ES-I3 (cell line): ENCODE measurements around the gene PA2G4.
"Not testable (repeated sequence)": the region's sequence is repeated elsewhere in the genome, so short reads cannot be mapped to it uniquely, and the experiment has no call there.

Source experiments
- H3K36me3 ChIP-seq: 2 replicates; pipeline ENCODE4 v1.6.1; 2013; ENCODE audit warnings: mild to moderate bottlenecking, low read length, control low read depth, moderate library complexity; ENCODE audit not compliant: insufficient read depth
- H3K4me1 ChIP-seq: 2 replicates; pipeline ENCODE4 v1.6.1; 2013; ENCODE audit warnings: mild to moderate bottlenecking, control low read depth, low read length; ENCODE audit not compliant: insufficient read depth
- H3K9ac ChIP-seq: 2 replicates; pipeline ENCODE4 v1.6.1; 2013; ENCODE audit warnings: low read depth, mild to moderate bottlenecking, low read length, moderate library complexity
- H3K9me3 ChIP-seq: 2 replicates; pipeline ENCODE4 v1.6.1; 2013; ENCODE audit warnings: mild to moderate bottlenecking, low read length, moderate library complexity; ENCODE audit not compliant: control insufficient read depth, insufficient read depth

PA2G4 gene

DNA sequence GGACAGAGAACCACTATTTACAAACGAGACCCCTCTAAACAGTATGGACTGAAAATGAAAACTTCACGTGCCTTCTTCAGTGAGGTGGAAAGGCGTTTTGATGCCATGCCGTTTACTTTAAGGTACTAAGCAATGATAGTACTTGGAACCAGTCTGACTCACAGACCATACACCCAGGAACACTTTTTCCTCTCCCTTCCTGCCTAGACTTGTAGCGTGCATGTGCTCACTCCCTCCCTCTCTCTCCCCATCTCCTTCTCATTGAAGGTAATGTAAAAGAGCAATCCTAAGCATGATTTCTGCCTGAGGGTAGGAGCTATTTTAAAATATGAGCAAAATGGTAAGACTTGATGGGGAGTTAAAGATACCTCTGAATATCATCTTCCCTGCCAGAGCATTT is 6.2 kb downstream of the PA2G4 start:
- Histone ChIP-seq H3K4me1 (peaks cover 8% of the 10 kb centered on the region), H3K9ac (no peak overlapping the region), H3K9me3 (no peaks in the 10 kb centered on the region), H3K36me3 (peaks cover 41% of the 10 kb centered on the region)

- H3K36me3 ChIP-seq, result peaks cover 24% of the 10 kb centered on the region; the same call in 1 of the 2 replicates
- no peak overlapping the region for H3K9ac ChIP-seq
- H3K4me1 ChIP-seq, result no peaks in the 10 kb centered on the region
- H3K9me3 ChIP-seq, result no peaks in the 10 kb centered on the region
Observed at GRCh38 chr12:56114084-56114483, 9.7 kb downstream of the PA2G4 start.

DNA sequence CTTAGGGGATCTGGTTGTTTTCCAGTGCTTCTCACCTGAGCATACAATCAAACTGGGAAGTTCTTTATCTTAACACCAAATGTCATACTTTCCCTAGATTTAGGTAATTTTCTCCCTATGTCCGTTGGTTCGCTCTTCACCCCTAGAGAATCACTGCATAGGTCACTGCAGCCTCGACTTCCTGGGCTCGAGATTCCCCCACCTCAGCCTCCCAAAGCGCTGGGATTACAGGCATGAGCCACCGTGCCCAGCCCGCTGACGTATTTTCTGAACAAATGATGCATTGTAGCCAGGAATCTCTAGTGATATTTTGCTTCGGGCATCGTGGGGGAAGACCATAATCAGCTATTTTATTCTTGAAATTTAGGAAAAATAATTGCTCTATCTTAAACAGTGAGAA is 11.0 kb downstream of the PA2G4 start:
- H3K36me3 ChIP-seq, result peaks cover 15% of the 10 kb centered on the region; the same call in 1 of the 2 replicates
- H3K9ac ChIP-seq, result peak overlapping the region; percentile 92
- H3K4me1 ChIP-seq, result peaks cover 7% of the 10 kb centered on the region; the same call in 1 of the 2 replicates
- no peaks in the 10 kb centered on the region for H3K9me3 ChIP-seq

DNA sequence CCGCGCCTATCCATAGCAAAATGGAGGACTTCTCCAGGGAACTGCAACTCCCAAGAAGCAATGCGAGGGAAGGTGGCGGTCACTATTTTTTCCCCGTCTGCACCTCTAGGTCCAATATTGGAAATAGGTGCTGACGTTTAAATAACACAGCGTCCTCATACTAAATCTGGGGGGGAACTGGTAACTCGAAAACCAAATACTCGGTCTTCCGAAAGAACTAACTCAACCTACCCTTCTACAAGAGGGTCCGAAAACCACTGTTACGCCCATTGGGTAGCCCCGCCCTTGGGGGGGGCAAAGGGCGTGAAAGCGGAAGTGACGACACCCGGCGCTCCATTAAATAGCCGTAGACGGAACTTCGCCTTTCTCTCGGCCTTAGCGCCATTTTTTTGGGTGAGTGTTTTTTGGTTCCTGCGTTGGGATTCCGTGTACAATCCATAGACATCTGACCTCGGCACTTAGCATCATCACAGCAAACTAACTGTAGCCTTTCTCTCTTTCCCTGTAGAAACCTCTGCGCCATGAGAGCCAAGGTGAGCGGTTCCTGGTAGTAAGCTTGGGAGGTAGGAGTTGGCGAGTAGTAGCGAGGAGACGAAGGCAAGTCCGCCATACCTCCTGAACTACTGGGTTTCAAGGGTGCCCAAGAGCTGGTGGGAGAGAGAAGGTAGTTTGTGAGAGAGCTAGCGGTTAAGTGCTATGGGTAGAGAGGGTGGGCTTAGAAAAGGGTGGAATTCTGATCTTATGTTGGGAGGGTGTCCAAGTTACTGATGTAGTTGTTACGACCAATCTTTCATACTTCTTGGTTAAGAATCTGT is 12.1 kb downstream of the PA2G4 start, which contains the start of gene RPL41:
Gene RPL41, plus strand, starts transcription at position 367 of the 815 bp plus-strand sequence.
- Histone ChIP-seq H3K9me3 (no peaks in the 10 kb centered on the region), H3K9ac (peak within 1 kb of the TSS; percentile 92), H3K36me3 (peaks cover 5% of the 10 kb centered on the region; the same call in 1 of the 2 replicates), H3K4me1 (peaks cover 7% of the 10 kb centered on the region; the same call in 1 of the 2 replicates)

DNA sequence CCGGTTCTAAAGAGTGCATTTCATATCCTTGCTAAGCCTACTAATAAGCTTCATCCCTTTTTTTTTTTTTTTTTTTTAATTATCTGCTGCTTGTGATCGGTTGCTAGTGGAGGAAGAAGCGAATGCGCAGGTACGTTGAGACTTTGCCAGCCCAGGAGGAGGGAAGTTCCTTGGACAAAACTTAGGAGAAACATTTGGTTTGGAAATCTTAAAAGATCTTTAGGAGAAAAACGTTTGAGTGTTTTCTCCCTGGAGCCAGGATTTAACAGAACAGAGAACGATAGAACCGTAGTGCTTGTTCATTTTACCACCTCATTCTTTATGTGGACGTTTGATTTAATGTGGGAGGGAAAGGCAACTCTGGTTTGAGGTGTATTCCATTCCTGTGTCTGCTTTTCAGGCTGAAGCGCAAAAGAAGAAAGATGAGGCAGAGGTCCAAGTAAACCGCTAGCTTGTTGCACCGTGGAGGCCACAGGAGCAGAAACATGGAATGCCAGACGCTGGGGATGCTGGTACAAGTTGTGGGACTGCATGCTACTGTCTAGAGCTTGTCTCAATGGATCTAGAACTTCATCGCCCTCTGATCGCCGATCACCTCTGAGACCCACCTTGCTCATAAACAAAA is 12.8 kb downstream of the PA2G4 start:
- peak overlapping the region; percentile 92 for H3K9ac ChIP-seq
- H3K9me3 ChIP-seq, H3K4me1 ChIP-seq, H3K36me3 ChIP-seq: not testable (repeated sequence)

GRCh38 chr12:56117778-56118687 is 13.7 kb downstream of the PA2G4 start, which contains the start of gene ZC3H10:
Gene ZC3H10 (plus strand): TSS chr12:56118266. CDS start chr12:56120563, 2,297 bp downstream.
- Histone ChIP-seq H3K9ac (peak within 1 kb of the TSS; percentile 92), H3K9me3 (no peaks in the 10 kb centered on the region), H3K4me1 (peaks cover 7% of the 10 kb centered on the region; the same call in 1 of the 2 replicates), H3K36me3 (peaks cover 5% of the 10 kb centered on the region; the same call in 1 of the 2 replicates)

- H3K36me3 ChIP-seq, result peaks cover 4% of the 10 kb centered on the region; the same call in 1 of the 2 replicates
Observed at GRCh38 chr12:56118688-56119357, 14.5 kb downstream of the PA2G4 start.

GRCh38 chr12:56119361-56119796 is 15.0 kb downstream of the PA2G4 start:
- peaks cover 3% of the 10 kb centered on the region; the same call in 1 of the 2 replicates for H3K36me3 ChIP-seq
- H3K9ac ChIP-seq, result peak overlapping the region; percentile 69
- H3K9me3 ChIP-seq, result no peaks in the 10 kb centered on the region
- H3K4me1 ChIP-seq, result peaks cover 7% of the 10 kb centered on the region; the same call in 1 of the 2 replicates

More at GRCh38 chr12:56118688-56119357, 14.5 kb downstream of the PA2G4 start:
- peaks cover 7% of the 10 kb centered on the region; the same call in 1 of the 2 replicates for H3K4me1 ChIP-seq
- no peaks in the 10 kb centered on the region for H3K9me3 ChIP-seq
- H3K9ac ChIP-seq, result peak overlapping the region; percentile 69

DNA sequence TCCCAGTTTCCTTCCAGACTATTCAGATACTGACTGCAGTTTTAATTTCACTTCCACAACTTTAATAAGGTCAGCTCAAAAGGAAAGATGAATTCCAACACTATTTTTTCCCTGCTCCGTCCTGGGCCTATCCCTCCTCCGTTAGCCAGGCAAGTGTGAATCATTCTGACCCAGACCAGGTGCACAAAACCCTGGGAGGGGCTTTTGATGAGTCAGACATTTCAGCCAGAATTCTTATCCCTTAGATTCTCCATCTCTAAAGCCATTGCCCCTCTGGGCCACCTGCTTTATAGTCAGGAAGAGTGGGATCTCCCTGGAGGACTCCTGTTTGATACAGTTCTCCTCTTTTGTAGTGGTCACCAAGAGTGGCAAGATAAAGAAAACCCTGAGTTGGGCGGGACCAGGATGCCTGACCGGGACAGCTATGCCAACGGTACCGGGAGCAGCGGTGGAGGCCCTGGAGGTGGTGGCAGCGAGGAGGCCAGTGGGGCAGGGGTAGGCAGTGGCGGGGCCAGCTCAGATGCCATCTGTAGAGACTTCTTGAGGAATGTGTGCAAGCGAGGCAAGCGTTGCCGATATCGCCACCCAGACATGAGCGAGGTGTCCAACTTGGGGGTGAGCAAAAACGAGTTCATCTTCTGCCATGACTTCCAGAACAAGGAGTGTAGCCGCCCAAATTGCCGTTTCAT is 15.9 kb downstream of the PA2G4 start:
- H3K4me1 ChIP-seq, result peaks cover 7% of the 10 kb centered on the region; the same call in 1 of the 2 replicates
- no peak overlapping the region for H3K9ac ChIP-seq
- H3K36me3 ChIP-seq, result peaks cover 3% of the 10 kb centered on the region; the same call in 1 of the 2 replicates
- no peaks in the 10 kb centered on the region for H3K9me3 ChIP-seq

DNA sequence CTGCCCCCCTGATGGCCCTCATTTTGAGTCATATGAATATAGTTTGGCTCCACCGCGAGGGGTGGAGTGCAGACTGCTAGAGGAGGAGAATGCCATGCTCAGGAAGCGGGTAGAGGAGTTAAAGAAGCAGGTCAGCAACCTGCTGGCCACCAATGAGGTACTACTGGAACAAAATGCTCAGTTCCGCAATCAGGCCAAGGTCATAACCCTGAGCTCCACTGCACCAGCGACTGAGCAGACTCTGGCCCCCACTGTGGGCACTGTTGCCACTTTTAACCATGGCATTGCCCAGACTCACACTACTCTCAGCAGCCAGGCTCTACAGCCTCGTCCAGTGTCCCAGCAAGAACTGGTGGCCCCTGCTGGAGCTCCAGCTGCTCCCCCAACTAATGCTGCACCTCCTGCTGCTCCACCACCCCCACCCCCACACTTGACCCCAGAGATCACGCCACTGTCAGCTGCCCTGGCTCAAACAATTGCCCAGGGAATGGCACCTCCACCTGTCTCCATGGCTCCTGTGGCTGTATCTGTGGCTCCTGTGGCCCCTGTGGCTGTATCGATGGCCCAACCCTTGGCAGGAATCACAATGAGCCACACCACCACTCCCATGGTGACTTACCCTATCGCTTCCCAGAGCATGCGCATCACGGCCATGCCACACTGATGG is 17.0 kb downstream of the PA2G4 start:
- peaks cover 8% of the 10 kb centered on the region for H3K4me1 ChIP-seq
- H3K9ac ChIP-seq, result no peak overlapping the region
- peaks cover 3% of the 10 kb centered on the region; the same call in 1 of the 2 replicates for H3K36me3 ChIP-seq
- no peaks in the 10 kb centered on the region for H3K9me3 ChIP-seq

- Histone ChIP-seq H3K9ac (no peak overlapping the region), H3K4me1 (peaks cover 17% of the 10 kb centered on the region), H3K36me3 (no peaks in the 10 kb centered on the region), H3K9me3 (no peaks in the 10 kb centered on the region)
Observed at GRCh38 chr12:56122637-56123036, 18.3 kb downstream of the PA2G4 start.

DNA sequence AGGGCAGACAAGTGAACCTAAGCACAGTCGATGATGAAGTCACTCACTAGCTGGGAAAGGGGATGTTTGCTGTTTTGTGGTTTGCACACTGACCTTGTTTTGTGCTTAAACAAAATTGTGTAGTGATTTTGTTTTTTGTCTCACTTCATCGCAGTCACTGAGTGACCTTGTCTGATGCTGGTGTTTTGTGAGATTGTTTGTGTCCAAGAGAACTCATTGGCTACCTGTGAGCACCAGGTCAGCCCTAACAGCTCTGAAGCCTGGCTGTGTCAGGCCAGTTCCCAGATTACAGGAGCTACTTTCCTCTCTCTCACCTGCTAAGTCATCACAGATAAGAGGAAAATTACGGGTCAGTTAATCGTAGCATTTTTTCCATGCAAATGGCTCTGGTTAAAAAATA is 19.8 kb downstream of the PA2G4 start:
- Histone ChIP-seq H3K4me1 (peaks cover 17% of the 10 kb centered on the region), H3K9ac (no peak overlapping the region), H3K9me3 (no peaks in the 10 kb centered on the region), H3K36me3 (no peaks in the 10 kb centered on the region)
